ENCODE data around the gene KLF6.
A peak's percentile ranks its signal among the peaks of the same experiment; 100 is the strongest.

The KLF6 gene

DNA sequence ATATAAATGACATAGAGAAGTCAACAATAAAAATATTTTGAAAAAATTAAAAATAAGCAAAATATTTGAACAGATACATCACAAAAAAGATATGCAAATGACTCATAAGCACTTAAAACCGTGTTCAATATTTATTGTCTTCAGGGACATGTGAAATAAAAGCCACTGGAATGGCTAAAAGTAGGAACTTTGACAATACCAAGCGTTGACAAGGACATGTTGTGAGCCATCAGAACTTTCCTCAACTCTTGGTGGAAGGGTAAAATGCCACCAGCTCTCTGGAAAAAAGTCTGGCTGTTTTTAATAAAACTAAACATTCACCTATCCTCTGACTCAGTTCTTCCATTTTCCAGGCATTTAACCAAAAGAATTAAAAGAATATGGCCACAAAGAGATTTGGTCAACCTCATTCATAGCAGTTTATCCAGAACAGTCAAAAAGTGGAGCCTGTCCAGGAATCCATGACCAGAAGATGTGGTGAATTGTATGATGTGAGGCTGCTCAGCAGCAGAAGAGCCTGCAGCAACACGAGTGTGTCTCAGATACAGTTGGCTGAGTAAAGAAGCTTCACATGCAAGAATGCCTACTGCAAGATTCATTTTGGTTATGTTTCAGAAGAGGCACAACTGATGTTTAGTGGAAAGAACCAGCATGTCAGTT is 7.1 kb upstream of the KLF6 start:
- DNase-seq = no peak
- in situ Hi-C loops (cut with MboI; ENCODE audit: low pct_unique_long_range_greater_than_20kb, low sequenced_read_pairs) = no loop called here

DNA sequence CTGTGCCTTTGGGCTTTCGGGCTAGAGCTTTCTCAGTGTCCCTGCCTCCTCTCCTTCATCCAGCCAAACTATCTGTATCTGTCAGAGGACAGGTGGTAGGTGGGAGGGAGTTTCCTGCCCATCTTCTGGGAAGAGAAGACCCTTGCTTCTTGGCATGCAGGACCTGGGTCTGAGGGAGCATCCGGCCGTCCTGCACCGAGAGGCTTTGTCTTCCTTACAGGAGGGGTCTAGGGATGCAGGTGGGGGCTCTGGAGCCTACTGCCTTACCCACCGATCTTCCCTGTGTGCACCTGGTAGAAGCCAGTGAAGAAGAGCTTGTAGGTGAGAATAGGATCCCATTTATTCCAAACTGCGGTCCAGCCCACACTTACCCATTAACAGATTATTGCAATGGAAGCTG is 5.8 kb upstream of the KLF6 start:
- DNase-seq = no peak
- in situ Hi-C loops (cut with MboI; ENCODE audit: low pct_unique_long_range_greater_than_20kb, low sequenced_read_pairs) = no loop called here

DNA sequence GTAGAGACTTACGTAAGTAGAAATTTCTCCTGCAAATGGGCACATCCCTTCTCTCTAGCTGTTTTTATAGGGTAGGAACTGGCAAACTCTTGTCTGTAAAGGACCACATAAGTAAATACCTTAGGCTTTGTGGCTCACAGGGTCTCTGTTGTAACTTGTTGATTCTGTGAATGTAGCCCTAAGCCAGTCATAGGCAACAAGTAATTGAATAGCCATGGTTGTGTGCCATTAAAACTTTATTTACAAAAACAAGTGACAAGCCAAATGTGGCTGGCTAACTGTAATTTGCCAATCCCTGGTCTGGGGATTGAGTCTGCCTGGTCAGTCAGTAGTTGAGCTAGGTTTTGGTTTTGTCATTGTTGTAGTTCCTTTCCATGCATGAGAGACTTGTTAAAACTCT is 5.3 kb upstream of the KLF6 start:
- no peak for DNase-seq
- in situ Hi-C loops (cut with MboI; ENCODE audit: low pct_unique_long_range_greater_than_20kb, low sequenced_read_pairs) = no loop called here

DNA sequence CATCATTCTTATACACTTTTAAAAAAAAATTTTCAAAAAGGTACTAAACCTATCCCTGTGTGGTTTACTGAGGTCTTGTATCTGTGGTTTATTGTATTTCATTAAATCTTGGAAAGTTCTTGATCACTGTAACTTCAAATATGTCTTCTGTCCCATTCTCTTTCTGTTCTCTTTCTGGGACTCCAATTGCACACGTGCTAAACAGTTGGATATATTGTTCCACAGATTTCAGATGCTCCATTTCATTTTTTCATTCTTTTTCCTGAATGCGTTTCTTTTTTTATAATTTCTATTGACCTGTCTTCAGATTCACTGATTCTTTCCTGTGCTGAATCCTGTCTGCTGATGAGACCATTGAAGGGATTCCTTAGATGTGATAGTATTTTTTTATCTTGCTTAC is 4.6 kb upstream of the KLF6 start:
- in situ Hi-C loops (cut with MboI; ENCODE audit: low pct_unique_long_range_greater_than_20kb, low sequenced_read_pairs) = no loop called here
- no peak for DNase-seq

DNA sequence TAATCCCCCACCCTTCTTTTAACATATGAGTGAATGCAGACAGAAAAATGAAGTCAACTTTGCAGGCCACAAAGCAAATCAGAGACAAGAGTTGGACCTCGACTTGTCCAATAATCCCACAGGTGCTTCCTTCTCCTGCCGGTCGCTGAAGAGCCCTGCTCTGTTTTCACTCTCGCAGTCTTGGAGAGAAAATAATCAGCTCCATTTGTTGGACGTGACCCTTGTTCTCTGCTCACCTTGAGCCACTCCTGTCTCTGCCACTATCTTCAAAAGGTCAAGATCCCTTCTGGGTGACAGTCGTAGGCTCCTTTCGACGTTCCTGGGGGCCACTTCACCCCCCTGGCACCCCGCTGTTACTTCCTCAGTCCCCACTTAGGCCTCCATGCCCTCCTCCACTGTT is 2.8 kb upstream of the KLF6 start:
- no peak for DNase-seq
- in situ Hi-C loops (cut with MboI; ENCODE audit: low pct_unique_long_range_greater_than_20kb, low sequenced_read_pairs) = no loop called here

DNA sequence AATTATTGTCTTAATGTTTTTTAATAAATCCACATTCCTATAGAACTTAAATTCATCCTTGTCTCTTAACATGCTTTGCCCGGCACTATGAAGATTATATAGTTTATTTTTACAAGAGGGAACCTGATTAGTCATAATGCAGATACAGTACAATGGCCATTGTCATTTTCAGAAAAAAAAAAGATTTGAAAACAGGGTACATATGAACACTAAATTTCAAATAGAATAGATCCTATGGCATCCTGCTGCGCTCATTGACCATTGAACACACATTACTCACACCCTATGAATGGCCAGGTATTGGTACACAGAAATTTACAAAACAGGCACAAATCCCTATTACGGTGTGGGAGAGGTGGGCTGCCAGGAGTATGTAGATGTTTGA is 2.0 kb upstream of the KLF6 start:
- in situ Hi-C loops (cut with MboI; ENCODE audit: low pct_unique_long_range_greater_than_20kb, low sequenced_read_pairs) = no loop called here
- DNase-seq = no peak

DNA sequence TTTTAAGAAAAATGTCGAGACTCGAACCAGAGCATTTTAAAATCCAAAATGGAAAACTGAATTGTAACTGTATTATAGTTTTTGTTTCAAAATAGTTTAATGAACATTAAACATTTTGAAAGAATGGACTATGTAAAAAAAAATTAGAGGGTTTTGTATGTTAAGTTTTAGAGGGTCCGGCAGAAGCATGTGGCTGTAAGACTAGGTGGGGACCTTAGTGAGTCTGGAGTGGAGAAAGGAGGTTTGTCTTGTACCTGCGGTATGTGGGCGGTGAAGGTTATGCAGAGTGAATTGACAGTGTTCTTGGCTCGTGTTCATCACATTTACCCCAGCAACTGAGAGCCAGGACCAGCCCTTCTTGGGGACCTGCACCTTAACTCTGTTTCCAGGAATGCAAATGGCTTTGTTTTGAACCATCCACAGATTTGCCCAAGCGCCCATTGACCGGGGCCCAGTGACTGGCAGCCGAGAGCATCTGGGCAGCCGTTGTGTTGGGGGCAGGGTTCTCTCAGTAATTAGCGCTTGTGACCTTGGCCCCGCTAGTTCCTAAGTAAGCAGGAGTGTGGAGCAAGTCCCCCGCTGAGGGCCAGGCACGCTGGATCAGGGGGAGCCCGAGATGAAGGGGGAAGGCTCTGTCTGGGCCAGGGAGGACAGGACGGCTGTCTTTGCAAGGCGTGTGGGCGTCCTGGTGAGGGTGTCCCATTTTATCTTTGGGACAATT is 1.4 kb upstream of the KLF6 start:
- in situ Hi-C loops (cut with MboI; ENCODE audit: low pct_unique_long_range_greater_than_20kb, low sequenced_read_pairs) = no loop called here
- no peak for DNase-seq

DNA sequence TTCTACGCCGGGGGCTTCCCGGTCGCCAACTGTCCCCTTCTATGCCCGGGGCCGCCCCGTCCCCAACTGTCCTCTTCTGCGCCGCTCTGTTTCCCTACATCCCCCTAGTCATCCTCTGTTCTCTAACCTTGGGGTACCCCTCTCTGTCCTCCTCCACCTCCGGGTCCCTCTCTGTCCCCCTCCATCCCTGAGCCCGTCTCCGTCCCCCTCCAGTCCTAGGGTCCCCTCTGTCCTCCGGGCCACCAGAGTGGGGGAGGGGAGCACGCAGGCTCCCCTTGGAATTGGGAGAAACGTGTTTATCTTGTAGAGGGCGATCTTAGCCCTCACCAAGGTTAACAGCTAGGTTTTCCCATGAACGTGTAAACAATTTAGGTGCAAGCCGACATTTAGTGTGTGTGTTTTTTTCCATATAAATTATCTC is 852 bp upstream of the KLF6 start:
- in situ Hi-C loops (cut with MboI; ENCODE audit: low pct_unique_long_range_greater_than_20kb, low sequenced_read_pairs) = no loop called here
- no peak for DNase-seq

DNA sequence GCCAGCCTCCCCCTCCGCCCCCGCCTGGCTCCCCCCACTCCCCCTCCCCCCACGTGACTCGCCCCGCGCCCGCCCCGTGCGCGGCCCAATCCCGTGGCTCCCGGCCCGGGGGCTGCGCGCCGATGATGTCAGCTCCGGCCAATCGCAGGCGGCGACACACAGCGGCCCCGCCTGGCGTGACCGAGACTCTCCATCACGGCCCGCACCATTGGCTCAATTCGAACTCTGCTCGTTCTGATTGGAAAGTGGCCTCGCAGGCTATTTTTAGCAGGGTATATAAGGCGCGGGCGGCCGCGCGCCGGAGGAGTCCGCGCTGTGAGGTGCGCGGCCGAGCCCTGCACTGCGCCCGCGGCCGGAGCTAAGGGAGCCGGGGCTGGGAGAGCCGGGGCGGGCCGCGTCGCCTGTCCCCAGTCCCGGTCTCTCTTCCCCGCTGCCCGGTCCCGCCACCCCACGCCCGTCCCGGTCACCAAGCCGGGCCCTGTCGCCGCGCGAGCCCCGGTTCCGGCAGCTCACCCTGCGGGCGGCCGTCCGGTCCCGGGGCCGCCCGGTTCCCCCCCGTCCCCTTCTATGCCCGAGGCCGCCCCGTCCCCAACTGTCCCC is 342 bp upstream of the KLF6 start:
- in situ Hi-C loops (cut with MboI; ENCODE audit: low pct_unique_long_range_greater_than_20kb, low sequenced_read_pairs) = no loop called here
- DNase-seq = peak; percentile 98

DNA sequence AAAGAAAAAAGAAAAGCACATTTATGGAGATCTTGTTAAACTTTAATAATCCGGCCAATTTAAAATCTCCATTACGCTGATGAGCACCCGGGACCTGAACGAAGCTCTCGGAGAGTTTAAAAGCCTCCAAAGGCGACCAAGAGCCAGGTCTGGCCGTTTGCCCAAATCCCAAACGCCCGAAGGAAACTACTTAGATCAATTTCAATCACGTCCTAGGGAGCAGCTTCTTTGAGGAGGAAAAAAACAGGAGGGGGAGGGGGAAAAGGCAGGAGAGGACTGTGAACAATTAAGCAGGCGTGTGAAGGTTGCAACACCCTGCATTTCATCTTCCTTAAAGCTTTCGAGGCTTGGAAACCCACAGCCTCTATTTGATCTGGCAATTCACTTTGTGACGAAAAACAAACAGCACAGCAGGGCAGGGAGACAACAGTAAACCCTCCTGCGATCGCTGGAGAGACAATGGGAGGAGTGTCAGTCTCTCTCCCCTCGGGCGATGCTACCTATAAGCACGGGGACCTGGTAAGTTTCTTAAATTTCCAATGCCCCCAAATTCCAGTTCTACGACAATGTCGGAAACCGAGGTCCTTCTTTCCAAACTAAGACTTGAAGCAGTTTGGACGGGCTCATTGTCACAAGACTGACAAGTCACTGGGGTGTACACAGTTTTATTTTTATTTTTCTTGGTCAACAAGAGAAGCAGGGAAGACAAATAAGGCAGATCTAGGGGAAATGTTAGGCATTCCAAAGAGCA is 1.2 kb downstream of the KLF6 start:
- in situ Hi-C loops (cut with MboI; ENCODE audit: low pct_unique_long_range_greater_than_20kb, low sequenced_read_pairs) = no loop called here
- peak; percentile 73 for DNase-seq

DNA sequence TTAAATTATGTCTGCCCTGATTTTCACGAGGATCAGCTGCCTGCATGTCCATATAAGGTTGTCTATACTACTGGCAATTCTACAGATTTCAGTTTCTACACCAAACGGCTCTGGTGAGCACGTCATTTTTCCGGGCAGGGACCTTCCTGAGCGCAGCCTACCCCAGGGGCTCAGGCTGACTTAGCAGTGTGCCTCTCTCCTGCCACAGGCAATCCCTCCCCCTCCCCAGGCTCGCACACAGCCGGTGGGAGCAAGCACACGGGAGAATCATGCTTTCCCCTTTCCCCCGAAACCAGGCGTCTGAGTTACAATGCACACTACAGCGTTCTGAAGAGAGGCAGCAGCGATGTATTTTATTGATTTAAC is 1.7 kb downstream of the KLF6 start:
- in situ Hi-C loops (cut with MboI; ENCODE audit: low pct_unique_long_range_greater_than_20kb, low sequenced_read_pairs) = no loop called here
- no peak for DNase-seq

DNA sequence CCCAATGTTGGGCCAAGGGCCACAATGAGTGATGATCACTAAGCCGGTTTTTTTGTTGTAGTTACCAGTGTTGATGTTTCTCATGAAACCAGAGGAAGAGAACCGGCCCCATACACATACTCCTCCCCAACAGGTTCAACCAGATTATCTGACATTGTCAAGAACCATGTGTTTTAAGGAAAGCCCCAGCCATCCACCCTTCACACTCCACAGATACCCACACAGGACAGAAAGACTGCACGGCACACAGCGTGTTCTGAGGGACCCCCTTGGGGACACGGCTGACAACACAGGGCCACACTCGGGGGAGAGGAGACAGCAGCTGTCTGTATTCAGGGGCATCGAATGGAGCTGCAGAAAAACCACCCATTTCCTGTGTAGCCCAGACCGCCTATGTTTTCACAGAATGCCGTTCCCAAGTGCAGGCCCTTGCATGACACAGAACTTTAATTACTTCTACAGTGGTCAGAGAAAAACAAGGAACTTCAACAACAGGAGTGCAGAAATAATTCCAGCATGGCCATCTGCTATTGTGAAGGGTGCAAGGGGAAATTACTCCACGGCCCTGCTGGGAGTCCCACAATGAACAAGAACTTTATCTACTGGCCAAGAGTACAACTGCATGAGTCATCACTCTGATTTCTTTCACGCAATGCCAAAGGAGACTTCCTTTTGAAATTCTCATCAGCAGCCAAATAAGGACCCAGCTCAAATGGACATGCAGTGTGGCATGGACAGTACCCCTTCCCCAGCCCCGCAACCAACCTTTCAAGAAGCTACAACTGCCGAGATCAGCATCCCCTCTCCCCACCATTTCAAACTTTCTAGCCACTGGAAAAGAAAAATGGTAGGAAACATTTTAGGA is 2.3 kb downstream of the KLF6 start:
- in situ Hi-C loops (cut with MboI; ENCODE audit: low pct_unique_long_range_greater_than_20kb, low sequenced_read_pairs) = no loop called here
- DNase-seq = peak; percentile 98

DNA sequence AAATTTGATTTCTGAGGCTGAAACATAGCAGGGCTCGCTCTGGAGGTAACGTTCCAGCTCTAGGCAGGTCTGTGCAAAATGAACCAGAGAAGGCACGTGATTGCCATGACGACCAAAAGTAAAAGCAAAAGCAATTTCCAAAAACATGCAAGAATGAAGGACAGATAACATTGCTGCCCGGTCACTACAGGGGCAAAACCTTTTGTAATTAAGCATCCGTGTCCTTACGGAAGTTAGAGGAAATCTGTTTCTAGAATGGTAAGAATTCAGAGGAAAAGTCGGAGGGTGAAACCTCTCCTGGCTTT is 2.9 kb downstream of the KLF6 start:
- in situ Hi-C loops (cut with MboI; ENCODE audit: low pct_unique_long_range_greater_than_20kb, low sequenced_read_pairs) = no loop called here
- no peak for DNase-seq

DNA sequence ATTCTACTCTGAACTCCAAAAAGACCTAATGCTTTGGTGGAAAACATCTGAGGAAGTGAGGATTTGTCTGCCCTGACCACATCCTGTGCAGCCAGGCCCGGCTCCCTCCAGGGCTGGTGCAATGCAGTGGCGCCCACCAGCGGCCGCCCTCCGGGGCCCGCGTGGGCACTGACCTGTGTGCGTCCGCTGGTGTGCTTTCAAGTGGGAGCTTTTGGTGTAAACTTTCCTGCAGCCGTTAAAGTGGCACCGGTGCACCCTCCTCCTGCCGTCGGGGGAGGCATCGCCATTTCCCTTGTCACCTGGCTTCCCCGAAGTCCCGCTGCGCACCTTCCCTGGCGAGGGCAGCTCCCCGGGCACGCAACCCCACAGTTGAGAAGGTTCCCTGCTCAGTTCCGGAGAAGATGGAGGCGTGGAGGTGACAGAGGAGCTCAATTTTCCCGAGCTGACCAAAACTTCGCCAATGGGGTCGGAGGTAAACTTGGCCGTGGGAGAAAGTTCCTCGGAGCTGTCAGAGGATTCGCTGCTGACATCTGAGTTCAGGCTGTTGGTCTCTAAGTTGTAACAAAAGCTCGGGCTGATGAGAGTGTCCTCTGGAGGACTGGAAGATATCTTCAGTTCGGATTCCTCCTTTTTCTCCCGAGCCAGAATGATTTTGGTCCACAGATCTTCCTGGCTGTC is 3.4 kb downstream of the KLF6 start:
- DNase-seq = peak; percentile 57

DNA sequence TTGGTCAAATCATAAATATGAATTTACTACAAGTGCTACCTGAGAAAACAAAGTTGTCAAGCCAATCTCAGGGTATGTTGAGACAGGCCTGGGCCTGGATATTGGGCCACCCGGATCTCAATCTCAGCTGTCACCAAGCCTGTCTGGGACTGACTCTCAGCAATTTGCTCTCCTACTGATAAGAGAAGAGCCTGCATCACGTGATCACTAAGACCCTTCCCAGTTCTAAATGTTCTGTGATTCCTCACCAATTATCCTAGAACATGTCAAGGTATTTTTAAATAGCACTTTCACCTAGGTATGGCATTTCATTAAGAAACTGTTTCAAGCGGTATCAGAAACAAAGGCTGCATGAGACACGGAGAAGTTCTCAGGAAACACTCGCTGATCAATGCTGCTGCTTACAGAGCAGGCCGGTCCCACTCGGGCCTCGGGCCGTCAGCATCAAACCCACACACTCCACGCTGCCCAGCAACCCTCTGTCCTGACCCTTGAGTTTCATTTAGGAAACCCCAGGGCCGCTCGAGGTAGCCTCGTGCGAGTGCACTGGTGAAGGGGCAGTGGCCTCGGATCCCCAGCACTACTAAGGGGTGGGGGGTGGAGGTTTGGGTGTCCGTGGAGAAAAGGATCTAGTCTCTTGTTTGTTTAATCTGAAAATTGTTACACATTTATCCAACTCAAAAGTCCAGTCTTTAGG is 4.1 kb downstream of the KLF6 start:
- no peak for DNase-seq
- in situ Hi-C loops (cut with MboI; ENCODE audit: low pct_unique_long_range_greater_than_20kb, low sequenced_read_pairs) = no loop called here

More for the DNA sequence above, 3.4 kb downstream of the KLF6 start:
- in situ Hi-C loops (cut with MboI; ENCODE audit: low pct_unique_long_range_greater_than_20kb, low sequenced_read_pairs) = no loop called here

DNA sequence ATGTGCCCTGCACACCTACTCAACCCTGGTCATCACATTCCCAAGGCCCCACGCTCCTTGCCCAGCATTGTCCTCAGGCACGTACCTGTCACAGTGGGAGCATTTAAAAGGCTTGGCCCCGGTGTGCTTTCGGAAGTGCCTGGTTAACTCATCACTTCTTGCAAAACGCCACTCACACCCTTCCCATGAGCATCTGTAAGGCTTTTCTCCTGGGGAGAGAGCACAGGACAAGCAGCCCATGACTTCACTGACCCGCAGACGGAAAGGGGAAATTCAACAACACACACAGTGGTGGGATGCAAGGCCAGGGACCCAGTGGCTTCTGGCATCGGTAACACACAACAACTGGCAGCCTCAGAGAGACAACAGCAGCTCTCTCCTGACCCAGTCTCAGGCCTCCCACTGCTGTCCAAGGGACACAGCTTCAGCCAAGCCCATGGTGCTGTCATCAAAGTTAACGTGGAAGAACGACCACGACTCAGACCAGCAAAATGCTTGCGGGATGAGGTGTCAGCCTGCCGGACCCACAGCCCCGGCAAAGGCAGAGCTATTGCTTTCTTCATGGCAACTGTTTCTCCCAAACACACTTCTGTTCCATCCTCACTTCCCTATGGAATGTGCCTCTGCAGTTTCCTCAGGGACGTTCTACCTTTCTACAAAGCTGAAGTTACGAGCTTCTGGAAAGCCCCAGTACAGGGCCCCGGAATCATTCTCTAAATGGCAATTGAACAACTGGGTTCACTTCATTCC is 4.8 kb downstream of the KLF6 start:
- no peak for DNase-seq
- in situ Hi-C loops (cut with MboI; ENCODE audit: low pct_unique_long_range_greater_than_20kb, low sequenced_read_pairs) = no loop called here

DNA sequence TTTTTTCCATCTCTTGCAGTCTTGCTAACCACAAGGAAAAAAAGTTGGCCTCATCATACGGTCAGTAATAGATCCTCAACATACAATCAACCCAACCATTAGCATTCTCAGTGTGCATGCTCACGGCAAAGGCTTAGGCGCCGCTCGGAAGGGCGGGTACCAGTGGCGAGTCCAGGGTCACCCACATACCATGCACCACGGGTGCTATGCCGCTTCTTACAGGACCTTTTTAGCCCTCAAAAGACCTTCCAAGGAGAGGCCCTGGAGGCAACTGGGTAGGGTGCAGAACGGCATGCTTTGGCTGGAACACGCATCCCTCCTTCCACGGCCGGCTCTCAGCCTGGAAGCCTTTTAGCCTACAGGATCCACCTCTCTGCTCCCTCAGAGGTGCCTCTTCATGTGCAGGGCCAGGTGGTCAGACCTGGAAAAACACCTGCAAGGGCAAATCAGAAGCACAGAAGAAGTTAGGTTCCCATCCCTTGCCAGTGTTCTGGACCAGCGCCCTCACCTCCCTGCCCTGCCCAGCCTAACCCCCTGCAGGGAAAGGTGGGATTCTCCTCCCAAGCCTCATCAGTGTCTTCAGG is 5.8 kb downstream of the KLF6 start:
- in situ Hi-C loops (cut with MboI; ENCODE audit: low pct_unique_long_range_greater_than_20kb, low sequenced_read_pairs) = no loop called here
- no peak for DNase-seq

Data from KBM-7 (cell line).